ENCODE data around the gene DOCK6. TPM values are rescaled to one million over a fixed set of nuclear protein-coding genes. Genes with fewer than 3 reads are reported as not detected.
A peak's percentile ranks its signal among the peaks of the same experiment; 100 is the strongest.

Gene DOCK6
- total RNA-seq, 1 experiment from 2014 or later = 82.4 TPM

GRCh38 chr19:11199517-11199916 is 62.8 kb downstream of the DOCK6 start:
- Histone ChIP-seq H3K27ac (ENCODE audit: low read depth, low read length) (peak overlapping the region; percentile 81; the same call in 1 of the 2 replicates), H3K9me3 (ENCODE audit: control insufficient read depth in 1 of 2, insufficient read depth in 1 of 2, low read depth in 1 of 2, low read length in 2 of 2) (no peaks in the 10 kb centered on the region), H2AFZ (ENCODE audit: low read depth, low read length, poor library complexity, severe bottlenecking) (no peak overlapping the region), H3K79me2 (ENCODE audit: insufficient read depth, low read length) (0 out of 2 replicates have a peak, but pooled peaks cover 2% of the 10 kb centered on the region), H3K4me3 (replicated peaks in 1 of 2; ENCODE audit: low read depth in 1 of 2, low read length in 2 of 2) (no peak overlapping the region), H3K9me2 (ENCODE audit: insufficient read depth) (no peaks in the 10 kb centered on the region), H3K36me3 (ENCODE audit: control insufficient read depth in 1 of 2, insufficient read depth in 2 of 2, low read length in 2 of 2) (peaks cover 0 to 3% of the 10 kb centered on the region in 2 experiments; a peak in 1 of 4 replicates), H4K20me1 (ENCODE audit: insufficient read depth) (no peaks in the 10 kb centered on the region), H3K4me1 (ENCODE audit: control insufficient read depth in 1 of 2, insufficient read depth in 2 of 2, low read length in 2 of 2) (peaks cover 22 to 38% of the 10 kb centered on the region in 2 experiments), H3K4me2 (ENCODE audit: low read length) (no peak overlapping the region), H3K9ac (ENCODE audit: low read length) (no peak overlapping the region), H3K27me3 (ENCODE audit: insufficient read depth, low read length) (no peaks in the 10 kb centered on the region)
- DNase-seq (ENCODE audit: low read depth, low spot score) (no peak), ATAC-seq (no peak)
- no TSS peak for BruUV-seq (replicated peaks)
- CTCF ChIA-PET = no interaction called here
- POLR2A ChIA-PET = no interaction called here
- intact Hi-C loops (cut with micrococcal nuclease) = no loop called here
- RAD21 ChIA-PET (ENCODE audit: low non-redundant PET in 1 of 2, low total read pairs in 2 of 2, uncharacterized antibody in 2 of 2, unreplicated experiment in 2 of 2) = no interaction called here
- TF ChIP-seq RAD21 (IDR thresholded peaks at IDR 0.05; ENCODE audit: low read depth) (no peak), SRF (IDR thresholded peaks at IDR 0.05; ENCODE audit: low read depth) (no peak), SP1 (IDR thresholded peaks at IDR 0.05; ENCODE audit: low read depth) (no peak), ZBTB33 (IDR thresholded peaks at IDR 0.05; ENCODE audit: extremely low read depth, insufficient replicate concordance, low read length) (no peak), CBX3 (IDR thresholded peaks at IDR 0.05; ENCODE audit: low read depth) (no peak), CEBPB (IDR thresholded peaks at IDR 0.05; ENCODE audit: low read depth) (no peak), SIN3A (IDR thresholded peaks at IDR 0.05; ENCODE audit: low read depth) (no peak), MAX (IDR thresholded peaks at IDR 0.05) (no peak), EZH2 (IDR thresholded peaks at IDR 0.05) (no peak), YY1 (IDR thresholded peaks at IDR 0.05; ENCODE audit: extremely low read depth, insufficient replicate concordance, low read depth, low read length) (no peak), ZNF274 (IDR thresholded peaks at IDR 0.05; ENCODE audit: low read depth, low read length) (no peak), POLR2AphosphoS5 (IDR thresholded peaks at IDR 0.05; ENCODE audit: low read depth, low read length) (no peak), ELF1 (IDR thresholded peaks at IDR 0.05; ENCODE audit: borderline replicate concordance, low read depth) (no peak), ZFX (IDR thresholded peaks at IDR 0.05) (no peak), TCF7L2 (IDR thresholded peaks at IDR 0.05; ENCODE audit: borderline replicate concordance, extremely low read depth, insufficient read depth, insufficient read length) (no peak), POLR2A (IDR thresholded peaks at IDR 0.05; ENCODE audit: borderline replicate concordance, extremely low read depth, insufficient read depth, insufficient read length) (no peak), EGR1 (IDR thresholded peaks at IDR 0.05; ENCODE audit: low read depth) (no peak)
- TF ChIP-seq, protein P1, sequence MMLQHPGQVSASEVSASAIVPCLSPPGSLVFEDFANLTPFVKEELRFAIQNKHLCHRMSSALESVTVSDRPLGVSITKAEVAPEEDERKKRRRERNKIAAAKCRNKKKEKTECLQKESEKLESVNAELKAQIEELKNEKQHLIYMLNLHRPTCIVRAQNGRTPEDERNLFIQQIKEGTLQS (IDR thresholded peaks at IDR 0.05) = no peak
- TF ChIP-seq, protein P2, sequence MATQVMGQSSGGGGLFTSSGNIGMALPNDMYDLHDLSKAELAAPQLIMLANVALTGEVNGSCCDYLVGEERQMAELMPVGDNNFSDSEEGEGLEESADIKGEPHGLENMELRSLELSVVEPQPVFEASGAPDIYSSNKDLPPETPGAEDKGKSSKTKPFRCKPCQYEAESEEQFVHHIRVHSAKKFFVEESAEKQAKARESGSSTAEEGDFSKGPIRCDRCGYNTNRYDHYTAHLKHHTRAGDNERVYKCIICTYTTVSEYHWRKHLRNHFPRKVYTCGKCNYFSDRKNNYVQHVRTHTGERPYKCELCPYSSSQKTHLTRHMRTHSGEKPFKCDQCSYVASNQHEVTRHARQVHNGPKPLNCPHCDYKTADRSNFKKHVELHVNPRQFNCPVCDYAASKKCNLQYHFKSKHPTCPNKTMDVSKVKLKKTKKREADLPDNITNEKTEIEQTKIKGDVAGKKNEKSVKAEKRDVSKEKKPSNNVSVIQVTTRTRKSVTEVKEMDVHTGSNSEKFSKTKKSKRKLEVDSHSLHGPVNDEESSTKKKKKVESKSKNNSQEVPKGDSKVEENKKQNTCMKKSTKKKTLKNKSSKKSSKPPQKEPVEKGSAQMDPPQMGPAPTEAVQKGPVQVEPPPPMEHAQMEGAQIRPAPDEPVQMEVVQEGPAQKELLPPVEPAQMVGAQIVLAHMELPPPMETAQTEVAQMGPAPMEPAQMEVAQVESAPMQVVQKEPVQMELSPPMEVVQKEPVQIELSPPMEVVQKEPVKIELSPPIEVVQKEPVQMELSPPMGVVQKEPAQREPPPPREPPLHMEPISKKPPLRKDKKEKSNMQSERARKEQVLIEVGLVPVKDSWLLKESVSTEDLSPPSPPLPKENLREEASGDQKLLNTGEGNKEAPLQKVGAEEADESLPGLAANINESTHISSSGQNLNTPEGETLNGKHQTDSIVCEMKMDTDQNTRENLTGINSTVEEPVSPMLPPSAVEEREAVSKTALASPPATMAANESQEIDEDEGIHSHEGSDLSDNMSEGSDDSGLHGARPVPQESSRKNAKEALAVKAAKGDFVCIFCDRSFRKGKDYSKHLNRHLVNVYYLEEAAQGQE (IDR thresholded peaks at IDR 0.05; ENCODE audit: low read depth) = no peak
- TF ChIP-seq, protein P3, sequence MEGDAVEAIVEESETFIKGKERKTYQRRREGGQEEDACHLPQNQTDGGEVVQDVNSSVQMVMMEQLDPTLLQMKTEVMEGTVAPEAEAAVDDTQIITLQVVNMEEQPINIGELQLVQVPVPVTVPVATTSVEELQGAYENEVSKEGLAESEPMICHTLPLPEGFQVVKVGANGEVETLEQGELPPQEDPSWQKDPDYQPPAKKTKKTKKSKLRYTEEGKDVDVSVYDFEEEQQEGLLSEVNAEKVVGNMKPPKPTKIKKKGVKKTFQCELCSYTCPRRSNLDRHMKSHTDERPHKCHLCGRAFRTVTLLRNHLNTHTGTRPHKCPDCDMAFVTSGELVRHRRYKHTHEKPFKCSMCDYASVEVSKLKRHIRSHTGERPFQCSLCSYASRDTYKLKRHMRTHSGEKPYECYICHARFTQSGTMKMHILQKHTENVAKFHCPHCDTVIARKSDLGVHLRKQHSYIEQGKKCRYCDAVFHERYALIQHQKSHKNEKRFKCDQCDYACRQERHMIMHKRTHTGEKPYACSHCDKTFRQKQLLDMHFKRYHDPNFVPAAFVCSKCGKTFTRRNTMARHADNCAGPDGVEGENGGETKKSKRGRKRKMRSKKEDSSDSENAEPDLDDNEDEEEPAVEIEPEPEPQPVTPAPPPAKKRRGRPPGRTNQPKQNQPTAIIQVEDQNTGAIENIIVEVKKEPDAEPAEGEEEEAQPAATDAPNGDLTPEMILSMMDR (IDR thresholded peaks at IDR 0.05 in 2 of 3, conservative IDR thresholded peaks at IDR 0.05 in 1 of 3; ENCODE audit: borderline replicate concordance in 1 of 3, insufficient read depth in 1 of 3, low read depth in 2 of 3, low read length in 2 of 3) = no peak
